Stimulated activated CD4-positive, alpha-beta T cell treated with anti-CD3 and anti-CD28 coated beads, Interleukin-15, amount 100 ng/mL, for 48 hours (primary cell): ENCODE measurements around the gene CCDC126.
A peak's percentile ranks its signal among the peaks of the same experiment; 100 is the strongest.
"Not testable (repeated sequence)": the region's sequence is repeated elsewhere in the genome, so short reads cannot be mapped to it uniquely, and the experiment has no call there.

ENCODE experiments used
- DNase-seq, 2 donors: peaks; one replicate each; pipeline ENCODE4 v3.0.0-alpha.2; 2020; ENCODE audit warnings: low read depth in 2 of 2

Gene CCDC126

GRCh38 chr7:23628370-23628769 is 31.2 kb downstream of the CCDC126 start:
- no peak for DNase-seq

DNA sequence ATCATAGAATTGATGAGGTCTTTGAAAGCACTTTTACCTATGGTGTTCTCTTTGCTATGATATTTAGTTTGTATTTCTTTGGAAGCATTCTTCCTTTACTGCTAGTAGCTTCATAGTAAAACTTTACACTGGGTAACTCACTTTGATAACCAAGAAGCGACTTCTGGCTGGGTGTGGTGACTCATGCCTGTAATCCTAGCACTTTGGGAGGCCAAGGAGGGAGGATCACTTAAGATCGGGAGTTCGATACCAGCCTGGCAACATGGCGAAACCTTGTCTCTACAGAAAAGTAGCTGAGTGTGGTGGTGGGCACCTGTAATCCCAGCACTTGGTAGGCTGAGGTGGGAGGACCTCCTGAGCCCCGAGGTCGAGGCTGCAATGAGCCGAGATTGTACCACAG is 36.2 kb downstream of the CCDC126 start:
- no peak for DNase-seq

- no peak for DNase-seq
Observed at GRCh38 chr7:23645822-23646221, 48.6 kb downstream of the CCDC126 start.

DNA sequence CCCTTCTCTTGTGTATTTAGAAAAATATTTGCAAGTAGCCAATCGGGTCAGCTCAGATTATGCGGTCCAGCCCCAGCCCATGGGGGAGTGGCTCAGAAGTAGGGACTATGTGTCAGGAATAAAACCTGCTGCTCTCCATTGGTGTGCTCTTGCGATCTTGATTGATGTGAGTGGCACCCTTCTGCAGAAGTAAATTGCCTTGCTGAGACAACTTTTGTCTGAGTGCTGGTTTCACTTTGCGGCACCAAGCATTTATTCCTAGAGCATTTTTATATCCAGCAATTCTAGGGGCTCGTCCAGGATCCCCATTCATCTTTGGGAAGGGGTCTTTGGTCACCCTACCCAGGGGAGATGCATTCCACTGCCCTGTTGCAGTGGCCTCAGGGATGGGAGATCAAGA is 56.8 kb downstream of the CCDC126 start:
- no peak for DNase-seq

DNA sequence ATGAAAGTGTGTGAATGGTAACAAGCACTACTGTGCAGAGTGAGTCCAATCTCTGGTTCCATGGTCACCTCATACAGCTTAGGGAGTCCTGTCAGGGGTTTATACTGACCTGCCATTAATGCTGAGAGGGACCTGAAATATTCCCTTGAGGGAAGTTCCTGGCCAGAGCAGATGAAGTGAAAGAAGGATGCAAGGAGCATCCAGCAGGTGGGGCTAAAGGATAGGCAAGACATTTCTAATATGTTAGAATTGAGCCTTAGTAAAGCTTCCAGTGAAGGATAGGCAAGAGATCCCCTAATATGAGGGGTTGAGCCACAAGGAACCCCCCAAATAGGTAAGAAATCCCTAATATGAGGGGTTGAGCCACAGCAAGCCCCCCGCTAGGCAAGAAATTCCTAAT is 57.3 kb downstream of the CCDC126 start:
- no peak for DNase-seq

DNA sequence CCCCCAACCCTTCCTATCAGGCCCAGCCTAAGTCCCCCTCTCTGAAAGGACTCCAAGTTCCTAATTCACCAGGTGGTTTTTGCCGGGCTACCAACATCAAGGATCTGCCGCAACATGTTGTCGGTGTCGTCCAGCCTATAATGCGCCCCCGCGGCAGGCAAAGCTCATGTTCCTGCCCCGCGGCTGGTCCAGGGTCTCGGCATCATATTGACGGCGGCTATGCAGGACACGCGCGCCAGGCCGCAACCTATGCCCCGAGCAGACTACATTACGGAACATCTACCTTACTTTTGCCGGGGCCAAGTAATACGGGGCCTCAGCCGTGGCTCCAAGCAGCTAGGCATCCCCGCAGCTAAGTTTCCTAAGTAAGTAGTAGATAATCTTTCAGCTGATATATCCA is 58.3 kb downstream of the CCDC126 start:
- DNase-seq = no peak

DNA sequence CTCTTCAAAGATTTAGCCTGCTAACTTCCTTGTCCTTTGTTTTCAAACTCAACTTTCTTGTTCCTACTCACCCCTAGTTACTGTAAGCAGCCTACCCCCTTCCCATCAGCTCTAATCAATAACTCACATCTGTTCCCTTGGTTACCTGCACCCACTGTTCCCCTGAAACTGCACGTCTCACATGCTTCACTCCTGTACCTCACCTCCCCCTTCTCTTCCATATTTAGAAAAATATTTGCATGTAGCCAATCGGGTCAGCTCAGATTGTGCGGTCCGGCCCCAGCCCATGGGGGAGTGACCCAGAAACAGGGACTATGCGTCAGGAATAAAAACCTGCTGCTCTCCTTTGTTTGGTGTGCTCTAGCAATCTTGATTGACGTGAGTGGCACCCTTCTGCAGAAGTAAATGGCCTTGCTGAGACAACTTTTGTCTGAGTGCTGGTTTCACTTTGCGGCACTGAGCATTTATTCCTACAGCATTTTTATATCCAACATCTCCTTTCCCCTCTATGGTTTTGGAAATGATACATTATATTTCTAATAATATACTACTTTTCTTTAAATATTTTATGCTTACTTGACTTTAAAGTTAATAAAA is 61.7 kb downstream of the CCDC126 start:
- DNase-seq = no peak

DNA sequence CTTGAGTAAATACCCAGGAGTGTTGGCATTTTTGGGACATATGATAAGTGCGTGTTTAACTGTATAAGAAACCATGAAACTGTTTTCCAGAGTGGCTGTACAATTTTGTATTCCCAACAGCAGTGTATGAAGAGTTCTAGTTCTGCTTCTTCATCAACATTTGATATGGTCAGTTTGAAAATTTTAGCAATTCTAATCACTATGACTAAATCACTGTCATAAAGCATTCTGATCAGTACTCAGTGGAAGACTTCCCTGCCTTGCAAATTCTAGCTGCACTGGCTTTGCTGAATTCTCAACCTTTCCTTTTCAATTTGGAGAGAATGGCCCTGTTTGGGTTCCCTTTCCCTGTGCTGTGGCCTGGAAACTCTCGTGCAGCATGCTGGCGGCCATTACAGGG is 64.2 kb downstream of the CCDC126 start:
- DNase-seq = no peak

- no peak for DNase-seq
Observed at GRCh38 chr7:23662124-23662983, 65.2 kb downstream of the CCDC126 start.

DNA sequence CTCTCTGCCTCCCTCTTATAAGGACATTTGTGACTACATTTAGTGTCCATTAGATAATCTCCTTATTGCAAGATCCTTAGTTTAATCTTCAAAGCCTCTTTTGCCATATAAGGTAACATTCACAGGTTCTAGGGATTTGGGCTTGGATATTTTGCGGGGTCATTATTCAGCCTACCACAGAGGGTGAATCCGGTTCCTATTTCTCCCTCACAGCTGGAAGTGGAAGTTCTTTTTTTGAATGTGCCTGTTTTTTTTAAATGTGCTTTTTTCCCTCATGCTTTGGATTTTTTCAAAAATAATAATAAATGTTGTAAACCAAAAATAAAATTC is 65.8 kb downstream of the CCDC126 start:
- DNase-seq = no peak

GRCh38 chr7:23664122-23664521 is 66.9 kb downstream of the CCDC126 start:
- DNase-seq = no peak

DNA sequence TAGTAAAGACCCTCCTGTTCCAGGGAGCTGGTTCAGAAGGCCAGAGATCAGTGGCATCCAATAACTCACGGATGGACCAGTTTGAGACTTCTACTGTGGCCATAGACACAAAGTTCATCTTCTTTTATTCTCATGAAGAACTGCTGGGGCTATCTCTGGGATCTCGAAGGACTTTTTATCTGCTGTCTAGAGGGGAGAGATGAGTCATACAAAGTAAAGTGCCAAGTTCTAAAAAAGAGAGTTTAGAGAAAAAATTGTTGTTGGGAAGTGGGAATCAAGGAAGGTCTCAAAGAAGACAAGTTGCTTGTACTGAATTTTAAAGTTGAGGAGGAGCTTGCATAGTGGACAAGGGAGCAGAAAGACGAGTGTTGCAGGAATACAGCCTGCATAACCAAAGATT is 74.9 kb downstream of the CCDC126 start:
- DNase-seq = no peak

- peak; percentile 68 to 84 for DNase-seq
Observed at GRCh38 chr7:23679898-23680413, 82.8 kb downstream of the CCDC126 start, which contains the start of gene FAM221A. TSS of gene FAM221A (plus strand) at chr7:23680199. CDS start at chr7:23680219, 20 bp downstream.

- DNase-seq = peak; percentile 1 to 24
Observed at GRCh38 chr7:23680414-23681405, 83.5 kb downstream of the CCDC126 start.

GRCh38 chr7:23684041-23684440 is 86.9 kb downstream of the CCDC126 start:
- not testable (repeated sequence) for DNase-seq

GRCh38 chr7:23685731-23686130 is 88.5 kb downstream of the CCDC126 start:
- no peak for DNase-seq

DNA sequence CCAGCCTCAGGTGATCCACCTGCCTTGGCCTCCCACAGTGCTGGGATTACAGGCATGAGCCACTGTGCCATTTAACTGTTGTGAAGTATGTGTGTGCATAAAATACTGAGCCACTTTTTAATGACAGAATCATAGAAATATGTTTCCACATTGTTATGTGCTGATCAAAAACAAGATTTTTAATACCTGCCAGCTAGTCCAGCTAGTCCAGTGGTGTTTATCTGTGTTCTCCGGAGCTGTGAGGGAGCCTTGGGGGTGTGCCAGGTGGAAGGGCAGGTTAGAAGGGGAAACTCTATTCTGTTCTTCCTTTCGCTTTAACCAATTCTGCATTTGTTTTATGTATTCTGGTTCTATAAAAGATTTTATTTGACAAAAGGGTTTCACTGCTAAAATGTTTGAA is 89.8 kb downstream of the CCDC126 start:
- no peak for DNase-seq

DNA sequence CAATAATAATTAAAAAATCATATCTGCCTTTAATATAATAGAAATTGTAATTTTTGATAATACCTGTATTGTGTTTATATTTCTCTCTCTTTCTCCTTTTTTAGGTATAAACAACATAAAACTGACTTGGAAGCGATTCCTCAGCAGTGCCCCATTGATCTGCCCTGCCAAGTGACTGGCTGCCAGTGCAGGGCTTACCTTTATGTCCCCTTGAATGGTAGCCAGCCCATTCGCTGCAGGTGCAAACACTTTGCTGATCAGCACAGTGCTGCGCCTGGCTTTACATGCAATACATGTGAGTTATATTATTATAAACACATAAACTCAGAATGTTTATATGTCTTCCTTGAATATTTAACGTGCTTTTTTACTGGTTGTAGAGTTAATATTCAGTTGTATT is 92.0 kb downstream of the CCDC126 start:
- DNase-seq = no peak

DNA sequence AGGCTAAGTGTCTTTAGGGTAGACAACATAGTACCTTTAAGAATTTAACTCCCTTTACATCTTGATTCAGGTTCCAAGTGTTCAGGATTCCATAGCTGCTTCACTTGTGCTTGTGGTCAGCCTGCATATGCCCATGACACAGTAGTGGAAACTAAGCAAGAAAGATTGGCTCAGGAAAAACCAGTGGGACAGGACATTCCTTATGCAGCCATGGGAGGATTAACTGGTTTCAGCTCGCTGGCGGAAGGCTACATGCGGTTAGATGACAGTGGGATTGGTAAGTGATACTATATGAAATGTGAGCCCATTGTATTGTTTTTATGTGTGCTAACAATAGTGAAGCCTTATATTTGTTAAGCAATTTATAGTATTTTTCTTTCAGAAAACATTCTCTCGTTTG is 94.1 kb downstream of the CCDC126 start:
- DNase-seq = no peak

DNA sequence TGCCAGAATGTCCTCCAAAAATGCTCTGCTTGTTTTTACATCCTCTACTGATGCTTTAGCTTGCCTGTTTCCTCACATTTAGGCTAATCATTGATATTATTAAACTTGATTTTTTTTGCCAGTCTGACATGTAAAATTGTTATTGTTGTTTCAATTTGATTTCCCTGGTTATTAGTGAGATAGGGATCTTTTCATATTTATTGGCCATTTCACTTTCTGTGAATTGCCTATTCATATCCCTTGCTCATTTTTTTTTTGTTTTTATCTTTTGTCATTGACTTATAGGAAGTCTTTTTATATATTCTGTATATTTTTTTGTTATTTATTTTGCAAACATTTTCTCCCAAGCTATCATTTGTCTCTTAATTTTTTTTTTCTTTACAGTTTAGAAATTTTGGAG is 96.0 kb downstream of the CCDC126 start:
- DNase-seq = no peak
